GM18868 (cell line): ENCODE data around the gene CTNNA2.

Source experiments
- ATAC-seq: cut with Tn5 transposase; IDR thresholded peaks from one replicate; pipeline ENCODE4 v1.9.1; 2021; ENCODE audit warnings: mild to moderate bottlenecking, moderate library complexity; ENCODE audit not compliant: unreplicated experiment

CTNNA2 gene

DNA sequence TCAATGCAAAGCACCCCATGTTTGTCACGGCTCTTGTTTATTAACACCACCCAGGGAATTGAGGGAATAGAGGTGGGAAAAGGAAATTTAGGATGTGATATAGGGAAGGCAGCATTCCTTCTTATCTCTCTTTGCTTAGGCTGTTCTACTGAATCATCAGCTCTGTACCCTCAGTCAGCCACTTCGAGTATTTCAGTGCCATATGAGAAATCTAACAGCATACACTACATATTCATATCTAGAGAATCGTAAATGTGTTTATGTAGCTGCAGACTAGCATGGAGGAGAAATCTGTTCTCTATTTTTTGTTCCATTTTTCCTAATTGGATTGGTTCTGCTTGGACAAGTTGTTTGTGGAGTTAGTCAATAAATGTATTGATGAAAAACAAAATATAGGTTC lies 187.8 kb downstream of the CTNNA2 start:
- no peak for ATAC-seq

DNA sequence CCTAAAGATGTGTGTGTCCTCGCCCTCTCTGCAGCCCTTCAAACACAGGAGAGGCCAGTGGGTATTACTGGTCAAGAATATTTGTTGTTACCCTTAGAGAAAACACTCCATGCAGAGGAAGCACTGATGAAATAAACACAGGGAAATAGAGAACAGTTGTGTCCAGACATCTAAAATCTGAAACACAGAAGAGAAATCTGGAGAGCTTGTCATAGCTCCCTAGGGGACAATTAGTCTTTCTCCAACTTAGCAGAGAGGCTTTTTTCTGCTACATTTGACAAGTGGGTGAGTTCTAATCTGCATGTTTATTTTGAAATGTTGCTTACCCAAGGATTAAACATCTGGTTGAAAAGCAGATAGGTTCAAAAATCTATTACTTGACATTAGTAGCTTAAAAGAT lies 190.1 kb downstream of the CTNNA2 start:
- ATAC-seq: no peak

- ATAC-seq: no peak
Observed at GRCh38 chr2:79711098-79711497, 198.2 kb downstream of the CTNNA2 start.

GRCh38 chr2:79713131-79713785 lies 200.4 kb downstream of the CTNNA2 start:
- no peak for ATAC-seq

DNA sequence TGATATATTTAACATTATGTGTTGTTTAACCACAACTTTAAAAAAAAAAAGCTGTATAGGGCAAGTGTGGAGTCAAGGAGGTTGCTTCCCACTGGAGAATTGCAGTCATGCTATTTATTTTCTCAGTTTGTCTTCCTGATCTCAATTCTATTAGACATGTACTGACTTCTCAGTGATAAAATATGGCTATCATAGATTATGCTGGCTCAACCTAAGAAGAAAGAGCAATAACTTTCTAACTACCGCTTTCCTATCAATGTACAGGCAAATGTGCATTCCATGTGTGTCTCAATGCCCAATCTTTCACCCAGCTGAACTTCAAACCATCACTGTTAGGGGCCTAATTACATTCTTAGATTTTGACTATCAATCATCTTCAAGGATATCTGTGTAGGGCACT lies 201.4 kb downstream of the CTNNA2 start:
- no peak for ATAC-seq

- ATAC-seq: no peak
Observed at GRCh38 chr2:79715338-79715737, 202.5 kb downstream of the CTNNA2 start.

DNA sequence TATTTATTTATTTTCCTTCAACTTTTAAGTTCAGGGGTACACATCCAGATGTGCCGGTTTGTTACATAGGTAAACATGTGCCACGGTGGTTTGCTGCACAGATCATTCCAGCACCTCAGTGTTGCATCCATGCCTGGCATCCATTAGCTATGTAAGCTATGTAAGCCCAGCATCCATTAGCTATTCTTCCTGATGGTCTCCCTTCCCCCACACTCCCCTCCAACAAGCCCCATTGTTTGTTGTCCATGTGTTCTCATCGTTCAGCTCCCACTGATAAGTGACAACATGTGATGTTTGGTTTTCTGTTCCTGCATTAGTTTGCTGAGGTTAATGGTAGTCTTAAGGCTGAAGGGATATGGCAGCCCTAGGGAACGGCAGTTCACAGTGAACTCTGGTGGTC lies 203.4 kb downstream of the CTNNA2 start:
- no peak for ATAC-seq

DNA sequence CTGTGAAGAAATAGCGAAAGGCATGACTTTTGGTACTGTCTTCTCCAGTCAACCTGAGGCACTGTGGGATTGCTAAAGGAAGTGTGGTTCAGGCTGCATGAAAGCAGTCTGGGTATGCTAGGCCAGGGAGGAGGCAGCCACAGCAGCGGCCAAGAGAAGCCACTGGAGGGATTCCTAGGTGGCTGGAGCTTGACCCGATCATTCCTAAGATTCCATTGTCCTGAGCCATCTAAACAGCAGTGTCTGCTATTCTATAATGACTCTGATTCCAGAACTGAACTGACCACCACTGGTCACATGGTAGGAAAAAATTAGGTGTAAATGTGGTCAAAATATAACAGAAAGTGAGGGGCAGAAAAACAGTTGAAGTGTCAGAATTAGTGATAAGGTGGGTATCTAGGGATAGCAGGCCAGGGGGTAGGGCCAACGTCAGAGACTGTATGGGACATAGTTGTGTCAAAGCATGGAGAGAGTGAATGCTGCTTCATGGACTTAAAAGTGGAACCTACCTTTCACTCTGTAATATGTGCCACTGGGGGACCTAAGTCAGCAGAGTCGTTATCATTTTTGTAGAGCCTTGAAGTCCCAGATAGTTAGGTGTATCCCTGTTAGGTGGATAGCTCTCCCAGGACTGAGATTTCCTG lies 204.6 kb downstream of the CTNNA2 start:
- ATAC-seq: no peak

GRCh38 chr2:79721061-79721460 lies 208.2 kb downstream of the CTNNA2 start:
- ATAC-seq: no peak

- ATAC-seq: no peak
Observed at GRCh38 chr2:79721966-79722365, 209.1 kb downstream of the CTNNA2 start.

- no peak for ATAC-seq
Observed at GRCh38 chr2:79723830-79724229, 211.0 kb downstream of the CTNNA2 start.

DNA sequence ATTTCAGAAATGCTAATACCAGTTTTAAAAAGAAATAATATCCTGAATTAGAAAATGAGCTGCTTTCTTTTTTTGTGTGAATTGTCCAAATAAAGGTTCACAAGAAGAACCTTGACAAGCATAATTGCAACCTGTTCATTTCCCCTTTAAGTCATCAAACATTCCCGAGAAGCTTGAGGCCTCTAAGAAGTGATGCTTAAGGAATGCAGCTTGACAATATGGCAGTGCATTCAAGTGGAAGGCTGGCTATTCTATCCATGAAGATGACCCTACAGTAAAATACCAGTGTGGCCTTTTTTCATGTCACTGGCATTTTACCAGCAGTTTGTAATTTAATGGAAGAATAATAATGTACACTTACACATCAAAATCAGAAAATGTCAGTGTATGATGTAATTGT lies 216.7 kb downstream of the CTNNA2 start:
- no peak for ATAC-seq

DNA sequence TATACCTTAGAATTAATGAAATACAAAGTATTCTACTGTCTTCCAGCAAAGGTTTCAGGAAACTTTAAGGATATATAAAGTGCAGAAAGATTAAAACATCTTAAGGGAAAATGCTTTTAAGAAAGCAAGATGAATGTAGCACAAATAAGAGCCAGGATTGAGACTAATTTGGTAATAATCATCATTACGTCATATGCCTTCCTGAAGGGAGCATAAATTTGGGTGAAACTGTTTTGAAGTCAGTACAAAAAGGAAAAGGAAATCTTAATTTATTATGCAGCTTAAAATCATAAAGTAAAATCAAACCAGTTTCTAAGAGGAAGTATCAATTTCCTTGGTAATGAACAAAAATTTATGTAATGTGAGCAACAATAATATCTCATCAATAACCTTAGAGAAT lies 221.7 kb downstream of the CTNNA2 start:
- no peak for ATAC-seq

DNA sequence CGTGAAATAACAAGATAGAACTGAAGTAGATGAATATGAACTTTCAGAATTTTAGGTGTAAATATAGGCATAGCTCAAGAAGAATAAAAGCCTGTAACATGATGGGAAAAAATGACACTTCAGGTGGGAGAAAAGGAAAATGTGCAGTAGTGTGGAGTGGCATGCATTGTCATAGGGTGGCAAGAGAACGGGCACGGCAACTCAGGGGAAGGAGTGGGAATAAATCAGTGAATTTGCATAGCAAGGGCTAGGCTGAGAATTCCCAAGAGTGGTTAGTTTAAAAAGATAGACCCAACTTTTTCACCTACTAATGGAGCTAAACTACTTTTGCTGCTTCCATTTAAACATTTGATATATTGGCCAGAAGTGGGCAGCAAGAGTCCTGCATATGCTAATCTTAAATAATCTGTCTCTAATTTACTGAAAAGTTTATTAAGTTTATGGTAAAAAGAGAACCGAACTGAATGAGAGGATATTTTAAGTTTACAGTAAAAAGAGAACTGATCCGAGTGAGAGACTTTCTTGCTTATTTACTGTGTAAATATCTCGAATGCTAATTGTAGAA lies 228.1 kb downstream of the CTNNA2 start:
- ATAC-seq: no peak

GRCh38 chr2:79750321-79750720 lies 237.5 kb downstream of the CTNNA2 start:
- ATAC-seq: no peak

DNA sequence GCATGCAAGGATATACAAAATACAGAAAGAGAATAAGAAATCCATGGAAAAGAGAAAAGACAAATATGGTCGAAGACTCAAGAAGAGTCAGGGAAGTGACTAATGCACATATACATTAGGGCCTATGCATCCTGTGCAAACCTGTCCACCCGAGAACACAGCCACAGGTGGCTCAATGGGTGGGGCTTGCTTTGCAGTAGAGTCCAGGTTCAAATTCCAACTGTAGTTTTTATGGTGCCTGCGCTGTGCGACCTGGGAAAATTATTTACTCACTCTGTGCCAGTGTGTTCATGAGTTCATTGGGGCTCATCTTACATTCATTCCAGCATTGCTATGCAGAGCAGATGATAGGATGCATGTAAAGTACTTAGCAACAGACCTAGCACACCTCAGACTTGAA lies 244.7 kb downstream of the CTNNA2 start:
- no peak for ATAC-seq

DNA sequence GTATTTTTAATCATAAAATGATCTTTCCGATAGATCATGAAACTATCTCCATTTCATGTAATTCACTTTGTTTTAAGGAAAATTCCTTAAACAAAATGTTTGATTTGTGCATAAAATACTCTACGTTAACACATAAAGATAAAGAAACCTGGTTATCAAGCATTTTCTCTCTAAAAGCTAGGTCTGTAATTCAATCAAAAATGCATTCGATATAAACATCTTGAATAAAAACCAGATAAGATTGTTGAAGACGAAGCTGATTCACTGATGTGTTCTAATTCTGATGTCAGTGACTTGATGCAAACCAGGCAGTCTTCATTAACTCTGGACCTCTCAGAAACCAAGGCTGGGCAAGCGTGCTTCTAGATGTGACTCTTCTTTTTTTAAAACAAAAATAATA lies 245.2 kb downstream of the CTNNA2 start:
- no peak for ATAC-seq

DNA sequence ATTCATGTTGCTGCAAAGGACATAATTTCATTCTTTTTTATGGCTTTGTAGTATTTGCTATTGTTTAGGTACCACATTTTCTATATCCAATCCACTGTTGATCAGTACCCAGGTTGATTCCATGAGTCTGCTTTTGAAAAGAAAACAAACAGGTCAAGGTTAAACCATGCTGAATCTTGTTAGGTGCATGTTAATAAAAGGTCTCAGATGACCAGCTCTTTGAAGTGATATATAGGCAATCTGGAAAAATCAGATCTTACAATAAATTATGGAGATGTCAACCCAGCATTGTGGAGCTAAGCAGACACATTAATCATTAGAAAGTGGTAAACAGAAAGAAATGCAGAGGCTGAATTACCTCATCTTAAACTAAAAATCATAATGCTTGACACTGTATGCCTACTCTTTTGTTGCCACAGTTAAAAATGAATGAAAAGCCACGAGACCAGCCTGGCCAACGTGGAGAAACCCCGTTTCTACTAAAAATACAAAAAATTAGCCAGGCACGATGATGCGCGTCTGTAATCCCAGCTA lies 246.0 kb downstream of the CTNNA2 start:
- no peak for ATAC-seq

DNA sequence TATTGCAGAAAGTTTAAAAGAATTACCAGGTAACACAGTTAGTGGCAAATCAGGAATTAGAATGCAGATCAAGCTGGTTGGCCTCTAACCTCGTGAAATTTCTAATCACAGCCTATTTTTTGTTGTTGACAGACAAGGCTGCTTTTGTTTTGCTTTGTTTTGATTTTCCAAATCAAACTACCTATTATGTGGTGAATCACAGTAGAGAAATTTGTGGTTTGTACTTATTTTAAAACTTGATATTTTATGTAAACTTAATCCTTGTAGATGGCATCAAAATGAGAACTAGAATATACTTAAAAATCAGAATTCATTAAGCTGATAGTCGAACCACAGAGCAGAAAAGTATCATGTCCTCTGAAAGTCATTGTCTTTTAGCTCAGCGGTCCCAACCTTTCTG lies 258.1 kb downstream of the CTNNA2 start:
- no peak for ATAC-seq

GRCh38 chr2:79771493-79771892 lies 258.6 kb downstream of the CTNNA2 start:
- no peak for ATAC-seq

GRCh38 chr2:79774016-79774415 lies 261.2 kb downstream of the CTNNA2 start:
- ATAC-seq: no peak

DNA sequence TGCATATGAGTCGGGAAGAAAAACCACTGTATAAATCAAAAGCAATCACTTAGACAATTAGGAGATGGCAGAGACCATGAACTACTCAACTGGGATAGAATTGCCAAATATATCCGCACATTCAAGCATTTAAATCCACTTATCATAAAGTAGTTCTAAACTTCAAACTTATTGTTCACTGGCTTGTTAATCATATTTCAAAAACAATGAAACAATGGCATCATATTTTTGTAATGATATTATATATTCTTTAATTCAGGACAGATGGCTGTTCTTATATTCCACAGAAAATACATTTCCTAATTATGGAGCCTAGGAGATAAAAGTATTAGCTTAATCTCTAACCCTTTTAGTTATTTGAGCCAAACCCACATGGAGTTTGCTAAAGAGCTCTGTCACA lies 263.6 kb downstream of the CTNNA2 start:
- ATAC-seq: no peak
